Prostate gland (tissue), 2 donors: Measurements from ENCODE around the gene S100A5.

Experiments used
- POLR2A ChIP-seq: fragments of 450-650 bp; IDR thresholded peaks from one replicate; pipeline ENCODE4 v1.6.1; 2016; ENCODE audit warnings: antibody characterized with exemption, mild to moderate bottlenecking
- TF ChIP-seq, protein P1 (sequence below), 4 experiments: fragments of 200-600 bp in 2 of 4; fragments of 450-650 bp in 2 of 4; sonication (generic) in 2 of 4; IDR thresholded peaks; 1 replicate in 3 of 4; 2 replicates in 1 of 4; pipeline ENCODE4 v1.5.1; 2016 to 2019; ENCODE audit warnings: antibody characterized with exemption in 4 of 4, mild to moderate bottlenecking in 2 of 4, moderate library complexity in 2 of 4

DNA sequence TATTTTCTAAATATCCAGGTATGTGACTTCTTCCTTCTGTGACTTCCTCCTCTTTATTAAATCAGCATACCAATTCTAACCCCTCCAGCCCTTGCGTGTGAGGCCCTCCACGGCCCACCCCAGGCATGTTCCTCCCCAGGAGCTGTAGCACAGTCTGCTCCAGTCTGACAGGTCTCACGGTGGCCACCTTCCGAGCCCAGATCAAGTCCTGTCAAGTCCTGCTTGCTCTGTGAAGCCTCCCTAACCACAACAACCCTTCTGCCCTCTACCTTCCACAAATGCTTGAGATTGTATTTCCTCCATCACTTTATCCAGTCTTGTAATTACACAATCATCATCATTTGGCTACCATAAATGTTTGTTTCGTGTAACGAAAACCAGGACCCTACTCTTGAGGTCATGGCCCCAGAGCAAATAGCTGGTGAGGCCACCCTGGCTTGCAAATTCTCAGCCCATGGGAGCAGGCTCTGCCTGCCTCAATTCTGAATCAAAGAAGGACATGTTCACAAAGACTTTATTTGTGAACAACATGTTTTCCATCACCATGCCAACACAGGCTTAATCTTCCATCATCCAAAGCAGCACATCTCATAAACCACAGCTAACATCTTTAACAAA lies 47.3 kb downstream of the S100A5 start:
- no peak for TF ChIP-seq POLR2A
- TF ChIP-seq, protein P1, sequence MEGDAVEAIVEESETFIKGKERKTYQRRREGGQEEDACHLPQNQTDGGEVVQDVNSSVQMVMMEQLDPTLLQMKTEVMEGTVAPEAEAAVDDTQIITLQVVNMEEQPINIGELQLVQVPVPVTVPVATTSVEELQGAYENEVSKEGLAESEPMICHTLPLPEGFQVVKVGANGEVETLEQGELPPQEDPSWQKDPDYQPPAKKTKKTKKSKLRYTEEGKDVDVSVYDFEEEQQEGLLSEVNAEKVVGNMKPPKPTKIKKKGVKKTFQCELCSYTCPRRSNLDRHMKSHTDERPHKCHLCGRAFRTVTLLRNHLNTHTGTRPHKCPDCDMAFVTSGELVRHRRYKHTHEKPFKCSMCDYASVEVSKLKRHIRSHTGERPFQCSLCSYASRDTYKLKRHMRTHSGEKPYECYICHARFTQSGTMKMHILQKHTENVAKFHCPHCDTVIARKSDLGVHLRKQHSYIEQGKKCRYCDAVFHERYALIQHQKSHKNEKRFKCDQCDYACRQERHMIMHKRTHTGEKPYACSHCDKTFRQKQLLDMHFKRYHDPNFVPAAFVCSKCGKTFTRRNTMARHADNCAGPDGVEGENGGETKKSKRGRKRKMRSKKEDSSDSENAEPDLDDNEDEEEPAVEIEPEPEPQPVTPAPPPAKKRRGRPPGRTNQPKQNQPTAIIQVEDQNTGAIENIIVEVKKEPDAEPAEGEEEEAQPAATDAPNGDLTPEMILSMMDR (IDR thresholded peaks at IDR 0.05) = no peak
